H1 (cell line): Measurements from ENCODE around the gene RAB10.

ENCODE experiments used
- BACH1 ChIP-seq: IDR thresholded peaks from 2 replicates; pipeline ENCODE4 v1.6.1; 2012; ENCODE audit warnings: low read length, improper control_type of control experiment
- CEBPB ChIP-seq: IDR thresholded peaks from 2 replicates; pipeline ENCODE4 v1.6.1; 2012; ENCODE audit warnings: low read depth, low read length
- CHD2 ChIP-seq: IDR thresholded peaks from 2 replicates; pipeline ENCODE4 v1.6.1; 2012; ENCODE audit warnings: low read length, improper control_type of control experiment
- EP300 ChIP-seq, 2 experiments: IDR thresholded peaks; 1 replicate in 1 of 2; 2 replicates in 1 of 2; pipeline ENCODE4 v1.6.1; 2011 to 2012; ENCODE audit warnings: low read depth in 2 of 2, low read length in 2 of 2, mild to moderate bottlenecking in 2 of 2, borderline replicate concordance in 1 of 2, inconsistent platforms in 1 of 2, moderate library complexity in 1 of 2
- EZH2 ChIP-seq: fragments of 200-600 bp; sonication (generic); IDR thresholded peaks from 2 replicates; pipeline ENCODE4 v1.7.1; 2012; ENCODE audit warnings: low read depth, mild to moderate bottlenecking, moderate library complexity, low read length, inconsistent platforms; ENCODE audit not compliant: severe bottlenecking
- JUN ChIP-seq: IDR thresholded peaks from 2 replicates; pipeline ENCODE4 v1.6.1; 2011; ENCODE audit warnings: low read depth, mild to moderate bottlenecking, improper control_type of control experiment, low read length
- POLR2A ChIP-seq, 2 experiments: IDR thresholded peaks; 1 replicate in 1 of 2; 2 replicates in 1 of 2; pipeline ENCODE4 v1.6.1; 2011; ENCODE audit warnings: low read depth in 2 of 2, low read length in 2 of 2, mild to moderate bottlenecking in 2 of 2; ENCODE audit errors: control extremely low read depth in 1 of 2
- POLR2AphosphoS5 ChIP-seq: IDR thresholded peaks from 2 replicates; pipeline ENCODE4 v1.6.1; 2011; ENCODE audit warnings: low read depth, low read length
- POU5F1 ChIP-seq: IDR thresholded peaks from 2 replicates; pipeline ENCODE4 v1.6.1; 2011; ENCODE audit warnings: low read depth, mild to moderate bottlenecking, low read length, moderate library complexity
- RAD21 ChIP-seq, 2 experiments: IDR thresholded peaks in 1 of 2; conservative IDR thresholded peaks in 1 of 2; 2 replicates each; pipeline ENCODE4 v1.6.1; 2011; ENCODE audit warnings: low read depth in 2 of 2, low read length in 2 of 2, improper control_type of control experiment in 1 of 2, inconsistent platforms in 1 of 2, mild to moderate bottlenecking in 1 of 2, moderate library complexity in 1 of 2
- SIX5 ChIP-seq: IDR thresholded peaks from 2 replicates; pipeline ENCODE4 v1.6.1; 2011; ENCODE audit warnings: mild to moderate bottlenecking, low read depth, low read length
- TAF1 ChIP-seq: IDR thresholded peaks from 2 replicates; pipeline ENCODE4 v1.6.1; 2011; ENCODE audit warnings: mild to moderate bottlenecking, low read depth, low read length
- ZNF274 ChIP-seq: IDR thresholded peaks from 2 replicates; pipeline ENCODE4 v1.7.0; 2012; ENCODE audit warnings: low read length, borderline replicate concordance; ENCODE audit errors: extremely low read depth
- TF ChIP-seq, protein P1 (sequence below), 3 experiments: IDR thresholded peaks; 1 replicate in 2 of 3; 2 replicates in 1 of 3; pipeline versions ENCODE4 v1.5.1 to v1.6.1; 2011; ENCODE audit warnings: low read length in 3 of 3, mild to moderate bottlenecking in 3 of 3, inconsistent platforms in 2 of 3, low read depth in 1 of 3, moderate library complexity in 1 of 3; ENCODE audit not compliant: insufficient read depth in 1 of 3; ENCODE audit errors: control extremely low read depth in 1 of 3

DNA sequence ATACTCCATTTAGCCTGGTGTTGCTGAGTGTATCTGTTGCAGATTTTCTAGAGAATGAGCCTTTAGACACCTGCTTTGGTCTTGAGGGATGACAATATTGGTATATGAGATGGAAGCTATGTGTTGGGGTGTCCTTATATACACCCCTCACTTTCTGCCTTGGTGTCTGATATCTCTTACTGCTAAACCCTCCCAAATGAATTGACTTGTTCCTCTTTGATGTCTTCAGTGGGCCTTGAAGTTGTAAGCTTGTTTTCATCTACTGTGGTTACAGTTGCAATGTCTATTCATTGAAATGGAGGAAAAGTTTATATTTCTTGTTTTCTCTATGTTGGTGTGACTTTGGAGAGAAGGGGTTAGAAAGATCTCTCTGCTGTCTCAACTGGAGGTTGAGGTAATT lies 18.9 kb downstream of the RAB10 start:
- TF ChIP-seq EZH2, result no peak
- TF ChIP-seq CHD2, result no peak
- TF ChIP-seq CEBPB, result no peak
- TF ChIP-seq, protein P1, sequence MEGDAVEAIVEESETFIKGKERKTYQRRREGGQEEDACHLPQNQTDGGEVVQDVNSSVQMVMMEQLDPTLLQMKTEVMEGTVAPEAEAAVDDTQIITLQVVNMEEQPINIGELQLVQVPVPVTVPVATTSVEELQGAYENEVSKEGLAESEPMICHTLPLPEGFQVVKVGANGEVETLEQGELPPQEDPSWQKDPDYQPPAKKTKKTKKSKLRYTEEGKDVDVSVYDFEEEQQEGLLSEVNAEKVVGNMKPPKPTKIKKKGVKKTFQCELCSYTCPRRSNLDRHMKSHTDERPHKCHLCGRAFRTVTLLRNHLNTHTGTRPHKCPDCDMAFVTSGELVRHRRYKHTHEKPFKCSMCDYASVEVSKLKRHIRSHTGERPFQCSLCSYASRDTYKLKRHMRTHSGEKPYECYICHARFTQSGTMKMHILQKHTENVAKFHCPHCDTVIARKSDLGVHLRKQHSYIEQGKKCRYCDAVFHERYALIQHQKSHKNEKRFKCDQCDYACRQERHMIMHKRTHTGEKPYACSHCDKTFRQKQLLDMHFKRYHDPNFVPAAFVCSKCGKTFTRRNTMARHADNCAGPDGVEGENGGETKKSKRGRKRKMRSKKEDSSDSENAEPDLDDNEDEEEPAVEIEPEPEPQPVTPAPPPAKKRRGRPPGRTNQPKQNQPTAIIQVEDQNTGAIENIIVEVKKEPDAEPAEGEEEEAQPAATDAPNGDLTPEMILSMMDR (IDR thresholded peaks at IDR 0.05; ENCODE audit: control extremely low read depth in 1 of 3, insufficient read depth in 1 of 3, low read depth in 1 of 3, low read length in 3 of 3), result no peak
- TF ChIP-seq POLR2A (IDR thresholded peaks at IDR 0.05; ENCODE audit: control extremely low read depth in 1 of 2, low read depth in 2 of 2, low read length in 2 of 2), result no peak
- no peak for TF ChIP-seq POLR2AphosphoS5
- TF ChIP-seq EP300 (IDR thresholded peaks at IDR 0.05; ENCODE audit: borderline replicate concordance in 1 of 2, low read depth in 2 of 2, low read length in 2 of 2), result no peak
- no peak for TF ChIP-seq ZNF274
- TF ChIP-seq RAD21 (IDR thresholded peaks at IDR 0.05 in 1 of 2, conservative IDR thresholded peaks at IDR 0.05 in 1 of 2; ENCODE audit: low read depth in 2 of 2, low read length in 2 of 2), result no peak
- no peak for TF ChIP-seq SIX5
- no peak for TF ChIP-seq POU5F1
- TF ChIP-seq BACH1, result no peak
- TF ChIP-seq TAF1, result no peak
- no peak for TF ChIP-seq JUN
